Activated T-helper 1 cell treated with Interleukin-2 at 50 U/mL for 16 hours (primary cell): ENCODE results near the gene NOD2.

ENCODE experiments used
- DNase-seq: peaks from one replicate; pipeline ENCODE4 v3.0.0-alpha.2; 2020; ENCODE audit warnings: low read depth

NOD2 gene

DNA sequence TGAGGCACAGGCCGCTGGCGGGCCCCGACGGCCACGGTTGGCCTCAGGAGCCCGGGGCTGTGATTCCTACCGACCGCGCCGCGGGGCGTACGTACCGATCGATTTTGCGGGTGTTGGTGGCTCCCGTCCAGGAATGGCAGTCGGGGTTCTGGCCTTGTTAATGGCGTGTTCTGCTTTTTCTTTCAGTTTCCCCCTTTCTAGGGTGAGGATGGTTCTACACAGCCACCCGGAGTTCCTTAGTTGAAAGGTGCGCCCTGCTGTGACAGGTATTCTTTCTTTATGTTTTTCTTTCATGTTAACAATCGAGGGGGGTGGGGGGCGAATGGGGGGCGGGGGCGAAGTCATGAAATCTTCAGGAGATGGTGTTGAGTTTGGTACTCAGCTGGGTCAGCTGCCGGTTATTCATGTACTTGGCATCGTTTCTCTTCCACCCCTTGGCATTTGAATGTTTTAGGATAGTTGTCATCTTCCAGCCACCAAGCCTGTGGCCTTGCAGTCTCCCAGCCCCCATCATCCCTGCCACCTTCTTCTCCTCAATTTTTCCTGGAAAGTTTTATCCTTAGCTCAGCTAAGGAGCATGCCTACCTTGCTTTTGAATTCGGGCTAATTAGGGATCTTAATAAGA is 49.3 kb downstream of the NOD2 start:
- peak; percentile 22 for DNase-seq

DNA sequence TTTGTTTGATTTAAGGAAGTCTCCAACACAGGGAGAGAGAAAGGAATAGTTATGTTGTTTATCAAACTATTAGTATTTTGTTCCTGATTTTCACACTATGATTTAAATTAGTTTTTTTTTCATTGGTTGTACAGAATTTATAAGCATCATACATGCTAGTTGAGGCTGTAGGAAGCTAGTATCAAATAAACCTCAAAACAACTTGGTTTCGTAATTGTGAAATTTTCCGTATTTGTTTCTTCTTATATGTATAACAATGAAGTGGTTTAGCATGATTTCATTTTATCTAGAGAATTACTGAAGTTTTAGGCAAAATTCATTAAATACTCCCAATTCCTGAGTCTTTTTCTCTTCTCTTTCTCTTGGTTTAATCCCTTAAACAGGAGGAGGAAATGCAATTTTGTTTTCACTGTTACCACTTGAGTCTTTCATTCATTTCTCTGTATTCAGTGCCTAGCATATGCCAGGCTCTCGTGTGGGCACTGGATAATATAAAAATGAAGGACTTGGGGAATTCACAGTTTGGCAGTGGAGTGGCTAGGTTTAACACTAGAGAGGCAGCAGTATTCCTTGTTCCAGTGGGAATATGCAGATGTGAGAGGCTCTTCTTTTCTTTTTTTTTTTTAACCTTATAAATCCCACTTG is 50.3 kb downstream of the NOD2 start:
- DNase-seq: no peak

DNA sequence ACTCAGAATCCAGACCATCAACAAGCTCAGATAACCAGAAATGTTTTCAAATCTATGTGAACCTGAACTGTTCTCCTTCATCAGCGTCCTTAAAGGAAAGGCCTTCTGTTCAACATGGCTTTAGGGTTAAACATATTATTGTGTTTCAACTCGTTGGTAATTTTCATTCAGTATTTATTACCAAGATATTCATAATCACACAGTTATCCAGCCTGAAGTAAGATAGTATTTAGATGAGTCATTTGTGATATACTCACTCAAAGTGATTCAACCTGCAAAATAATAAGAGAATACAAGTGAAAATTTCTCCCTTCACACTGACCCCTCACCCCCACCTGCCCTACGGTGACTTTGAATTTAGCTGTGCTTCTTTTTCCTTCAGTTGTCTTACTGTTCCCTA is 51.5 kb downstream of the NOD2 start:
- DNase-seq: no peak

DNA sequence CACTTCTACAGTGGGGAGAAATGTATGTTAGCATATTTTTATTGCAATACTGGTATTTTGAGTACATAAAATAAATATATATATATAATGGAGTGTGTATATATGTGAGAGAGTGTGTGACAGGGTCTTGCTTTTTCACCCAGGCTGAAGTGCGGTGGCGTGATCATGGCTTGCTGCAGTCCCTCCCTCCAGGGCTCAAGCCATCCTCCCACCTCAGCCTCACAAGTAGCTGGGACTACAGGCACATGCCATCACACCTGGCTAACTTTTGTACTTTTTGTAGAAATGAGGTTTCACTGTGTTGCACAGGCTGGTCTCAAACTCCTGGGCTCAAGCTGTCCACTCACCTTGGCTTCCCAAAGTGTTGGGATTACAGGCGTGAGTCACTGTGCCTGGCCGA is 52.5 kb downstream of the NOD2 start:
- no peak for DNase-seq

GRCh38 chr16:50747207-50747956 is 54.0 kb downstream of the NOD2 start:
- DNase-seq: no peak

GRCh38 chr16:50751528-50751927 is 58.1 kb downstream of the NOD2 start:
- no peak for DNase-seq

DNA sequence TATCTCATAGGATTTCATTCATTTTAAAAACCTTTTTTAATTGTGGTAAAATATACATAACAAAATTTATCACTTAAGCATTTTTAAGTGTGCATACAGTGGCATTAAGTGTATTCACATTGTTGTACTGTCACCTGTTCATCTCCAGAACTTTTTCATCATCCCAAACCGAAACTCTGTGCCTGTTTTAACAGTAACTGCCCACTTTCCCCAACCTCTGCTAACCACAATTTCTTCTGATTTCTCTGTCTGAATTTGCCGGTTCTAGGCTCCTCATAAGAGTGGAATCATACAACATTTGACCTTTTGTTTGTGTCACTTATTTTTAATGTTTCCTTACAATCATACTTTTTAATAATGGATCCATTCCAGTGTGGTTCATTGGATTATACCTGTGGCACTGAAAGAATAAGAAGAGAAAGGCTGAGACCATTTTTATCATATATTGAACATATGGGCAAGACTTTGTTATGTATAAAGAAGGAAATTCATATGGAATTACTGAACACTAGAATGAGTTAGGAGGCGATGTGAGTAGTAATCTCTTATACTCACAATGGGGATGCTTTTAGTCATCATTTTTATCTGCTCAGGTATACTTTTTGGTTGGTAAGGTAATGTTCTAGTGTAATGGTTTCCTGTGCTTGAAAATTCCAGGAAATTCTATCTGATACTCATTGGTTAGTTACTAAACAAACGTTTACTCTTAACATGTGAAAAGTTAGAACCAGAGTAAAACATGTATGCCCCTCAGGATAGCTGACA is 59.2 kb downstream of the NOD2 start:
- DNase-seq: no peak

DNA sequence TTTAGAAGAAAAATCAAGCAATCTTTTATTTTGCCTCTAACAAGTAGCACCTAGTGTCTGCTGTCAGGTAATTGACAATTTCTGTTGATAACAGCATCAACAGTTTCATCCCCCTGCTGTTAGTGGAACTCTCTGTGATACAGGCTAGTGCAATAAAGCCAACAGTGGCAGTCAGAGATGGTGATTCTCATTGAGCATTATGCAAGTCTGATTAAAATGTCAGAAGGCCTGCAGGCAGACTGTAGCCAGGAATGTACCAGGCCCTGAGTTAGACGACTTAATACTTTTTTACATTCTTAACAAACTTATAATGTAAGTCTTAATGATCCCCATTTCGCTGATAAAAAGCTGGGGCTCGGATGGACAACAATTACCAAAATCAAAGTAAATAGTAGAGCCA is 63.1 kb downstream of the NOD2 start:
- DNase-seq: no peak

GRCh38 chr16:50761267-50761666 is 67.9 kb downstream of the NOD2 start:
- DNase-seq: no peak

DNA sequence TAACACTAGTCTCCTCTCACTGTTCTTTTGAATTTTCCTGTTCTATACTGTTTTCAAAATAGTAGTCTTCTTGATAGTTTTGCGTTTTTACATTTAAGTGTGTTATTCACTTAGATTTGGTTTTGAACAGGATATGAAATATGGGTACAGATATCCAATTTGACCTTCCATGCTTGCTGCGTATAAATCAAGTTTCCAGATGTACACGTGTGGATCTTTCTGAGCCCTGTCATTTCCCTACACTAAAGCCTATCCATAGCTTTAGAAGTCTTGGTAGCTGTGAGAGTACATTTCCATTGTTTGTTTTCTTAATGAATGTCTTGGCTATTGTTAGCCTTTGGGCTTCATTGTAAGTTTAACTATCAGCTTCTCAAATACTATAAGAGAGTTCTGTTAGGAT is 68.8 kb downstream of the NOD2 start:
- no peak for DNase-seq

GRCh38 chr16:50763211-50763610 is 69.8 kb downstream of the NOD2 start:
- DNase-seq: no peak

DNA sequence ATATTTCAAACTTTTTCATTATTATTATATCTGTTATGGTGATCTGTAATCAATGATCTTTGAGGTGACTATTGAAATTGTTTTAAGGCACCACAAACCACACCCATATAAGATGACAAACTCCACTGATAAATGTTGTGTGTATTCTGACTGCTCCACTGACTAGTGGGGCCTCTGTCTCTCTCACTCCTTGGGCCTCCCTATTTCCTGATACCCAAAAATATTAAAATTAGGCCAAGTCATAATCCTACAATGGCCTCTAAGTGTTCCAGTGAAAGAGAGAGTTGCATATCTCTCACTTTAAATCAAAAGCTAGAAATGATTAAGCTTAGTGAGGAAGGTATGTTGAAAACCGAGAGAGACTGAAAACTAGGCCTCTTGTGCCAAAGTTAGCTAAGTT is 71.9 kb downstream of the NOD2 start:
- no peak for DNase-seq

DNA sequence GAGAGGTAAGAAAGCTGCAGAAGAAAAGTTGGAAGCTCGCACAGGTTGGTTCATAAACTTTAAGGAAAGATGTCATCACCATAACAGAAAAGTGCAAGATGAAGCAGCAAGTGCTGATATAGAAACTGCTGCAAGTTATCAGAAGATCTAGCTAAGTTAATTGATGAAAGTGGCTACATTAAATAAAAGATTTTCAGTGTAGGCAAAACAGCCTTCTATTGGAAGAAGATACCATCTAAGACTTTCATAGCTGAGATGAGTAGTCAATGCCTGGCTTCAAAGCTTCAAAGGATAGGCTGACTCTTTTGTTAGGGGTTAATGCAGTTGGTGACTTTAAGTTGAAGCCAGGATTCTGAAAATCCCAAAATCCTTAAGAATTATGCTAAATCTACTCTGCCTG is 72.5 kb downstream of the NOD2 start:
- no peak for DNase-seq

GRCh38 chr16:50767197-50767596 is 73.8 kb downstream of the NOD2 start:
- no peak for DNase-seq

- no peak for DNase-seq
These were observed 78.0 kb downstream of the NOD2 start for GRCh38 chr16:50771366-50771765.

DNA sequence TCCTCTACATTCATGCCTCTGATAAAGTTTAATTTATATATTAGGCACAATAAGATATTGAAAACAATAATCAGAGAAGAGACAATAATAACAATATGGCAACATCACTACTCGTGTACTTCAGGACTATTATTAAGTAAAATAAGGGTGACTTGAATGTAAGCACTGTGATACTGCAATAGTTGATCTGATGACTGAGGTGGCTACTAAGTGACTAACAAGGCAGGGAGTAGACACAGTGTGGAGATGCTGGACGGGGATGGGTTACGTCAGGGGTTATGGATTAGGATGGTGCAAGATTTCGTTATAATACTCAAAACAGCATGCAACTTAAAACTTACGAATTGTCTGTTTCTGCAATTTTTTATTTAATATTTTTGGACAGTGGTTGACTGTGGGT is 81.0 kb downstream of the NOD2 start:
- DNase-seq: no peak

DNA sequence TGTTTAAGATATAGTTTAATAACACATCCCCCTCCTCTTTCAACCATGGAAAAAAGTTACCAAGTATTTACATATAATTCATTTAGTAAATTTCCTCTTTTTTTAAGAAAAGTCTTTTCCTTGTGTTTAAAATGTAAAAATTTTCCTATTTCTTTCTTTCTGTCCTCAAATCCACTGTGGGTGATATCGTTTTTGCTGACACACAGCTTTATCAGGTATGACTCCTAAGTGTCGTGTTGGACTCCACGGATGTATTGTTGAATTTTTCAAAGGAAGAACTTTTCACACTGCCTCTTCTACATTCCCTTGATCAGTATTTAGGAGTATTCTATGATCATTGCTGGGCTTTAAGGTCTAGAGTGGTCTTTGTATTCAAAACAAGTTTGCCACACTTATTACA is 81.6 kb downstream of the NOD2 start:
- no peak for DNase-seq

GRCh38 chr16:50776037-50776436 is 82.6 kb downstream of the NOD2 start:
- no peak for DNase-seq

DNA sequence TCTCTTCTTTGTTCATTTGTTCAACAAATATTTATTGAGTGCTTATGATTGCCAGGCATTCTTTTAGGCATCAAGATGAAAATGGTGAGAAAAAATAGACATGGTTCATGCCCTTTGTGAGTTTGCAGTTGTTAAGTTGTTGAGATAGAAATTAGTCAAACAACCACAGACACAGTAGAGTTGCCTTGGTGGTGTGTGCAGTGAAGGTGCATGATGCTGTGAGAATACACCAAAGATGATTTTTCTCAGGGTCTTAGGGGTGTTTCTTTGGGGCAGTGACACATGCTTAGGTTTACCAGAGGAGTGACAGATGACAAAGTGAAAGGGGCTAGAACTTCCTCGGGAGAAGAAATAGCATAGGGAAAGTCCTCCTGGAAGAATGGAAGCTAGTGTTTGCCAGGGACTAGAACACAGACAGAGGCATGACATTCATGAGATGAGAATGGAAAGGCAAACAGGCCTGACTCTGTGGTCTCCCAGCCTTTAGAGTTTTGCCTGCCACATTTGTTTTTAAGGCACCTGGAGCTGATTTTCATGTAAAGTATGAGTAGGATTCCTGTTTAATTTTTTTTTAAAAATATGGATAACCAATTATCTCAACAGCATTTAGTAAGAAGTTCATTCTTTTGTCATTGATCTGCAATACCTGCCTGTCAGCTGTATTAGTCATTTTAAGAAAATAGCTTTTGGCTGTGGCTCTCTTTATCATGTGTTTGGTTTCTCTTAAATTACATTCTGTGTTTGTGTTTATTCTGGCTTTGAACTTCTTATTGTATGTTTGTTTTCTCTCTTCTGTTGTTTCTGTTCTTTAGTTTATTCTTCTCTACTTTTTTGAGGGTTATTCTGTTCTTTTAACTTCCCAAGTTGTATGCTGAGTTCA is 85.1 kb downstream of the NOD2 start:
- DNase-seq: no peak

GRCh38 chr16:50781043-50781442 is 87.6 kb downstream of the NOD2 start:
- no peak for DNase-seq

DNA sequence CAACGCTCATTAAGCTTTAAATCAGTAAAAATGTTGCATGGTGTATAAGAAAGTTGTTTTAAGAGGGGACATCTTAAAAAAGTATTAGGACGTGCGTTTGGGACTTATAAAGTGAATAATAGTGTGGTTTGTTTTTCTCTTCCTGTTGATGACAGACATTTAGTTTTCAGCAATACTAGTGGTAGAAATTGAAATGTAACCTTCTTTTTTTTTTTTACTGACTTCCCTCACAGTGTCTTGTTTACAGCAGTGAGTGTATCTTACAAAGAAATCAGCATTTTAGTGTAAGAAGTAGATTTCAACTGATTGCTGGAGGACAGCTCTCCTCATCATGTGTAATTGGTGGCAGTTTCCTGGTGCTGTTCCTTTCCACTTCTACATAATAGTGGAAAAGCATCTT is 88.1 kb downstream of the NOD2 start:
- DNase-seq: no peak
